Loucy (cell line): ENCODE measurements around the gene GTPBP6.
"Not testable (repeated sequence)": the region's sequence is repeated elsewhere in the genome, so short reads cannot be mapped to it uniquely, and the experiment has no call there.

Experiments
- EZH2phosphoT487 ChIP-seq: fragments of 200-600 bp; IDR thresholded peaks from 2 replicates; pipeline ENCODE4 v1.6.1; 2018; ENCODE audit warnings: antibody characterized with exemption, mild to moderate bottlenecking, moderate library complexity, borderline replicate concordance
- TF ChIP-seq, protein P1 (sequence below): fragments of 200-600 bp; sonication (generic); conservative IDR thresholded peaks from 2 replicates; pipeline ENCODE4 v1.5.1; 2014; ENCODE audit warnings: mild to moderate bottlenecking, antibody characterized with exemption, low read length

DNA sequence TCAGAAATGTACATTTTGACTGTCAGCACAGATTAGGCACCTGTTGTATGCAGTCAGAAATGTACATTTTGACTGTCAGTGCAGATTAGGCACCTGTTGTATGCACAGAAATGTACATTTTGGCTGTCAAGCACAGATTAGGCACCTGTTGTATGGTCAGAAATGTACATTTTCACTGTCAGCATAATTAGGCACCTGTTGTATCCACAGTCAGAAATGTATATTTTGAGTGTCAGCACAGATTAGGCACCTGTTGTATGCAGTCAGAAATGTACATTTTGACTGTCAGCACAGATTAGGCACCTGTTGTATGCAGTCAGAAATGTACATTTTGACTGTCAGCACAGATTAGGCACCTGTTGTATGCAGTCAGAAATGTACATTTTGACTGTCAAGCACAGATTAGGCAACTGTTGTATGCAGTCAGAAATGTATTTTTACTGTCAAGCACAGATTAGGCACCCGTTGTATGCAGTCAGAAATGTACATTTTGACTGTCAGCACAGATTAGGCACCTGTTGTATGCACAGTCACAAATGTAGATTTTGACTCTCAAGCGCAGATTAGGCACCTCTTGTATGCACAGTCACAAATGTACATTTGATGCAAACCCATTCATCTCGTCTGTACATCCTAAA lies 11.9 kb downstream of the GTPBP6 start:
- TF ChIP-seq, protein P1, sequence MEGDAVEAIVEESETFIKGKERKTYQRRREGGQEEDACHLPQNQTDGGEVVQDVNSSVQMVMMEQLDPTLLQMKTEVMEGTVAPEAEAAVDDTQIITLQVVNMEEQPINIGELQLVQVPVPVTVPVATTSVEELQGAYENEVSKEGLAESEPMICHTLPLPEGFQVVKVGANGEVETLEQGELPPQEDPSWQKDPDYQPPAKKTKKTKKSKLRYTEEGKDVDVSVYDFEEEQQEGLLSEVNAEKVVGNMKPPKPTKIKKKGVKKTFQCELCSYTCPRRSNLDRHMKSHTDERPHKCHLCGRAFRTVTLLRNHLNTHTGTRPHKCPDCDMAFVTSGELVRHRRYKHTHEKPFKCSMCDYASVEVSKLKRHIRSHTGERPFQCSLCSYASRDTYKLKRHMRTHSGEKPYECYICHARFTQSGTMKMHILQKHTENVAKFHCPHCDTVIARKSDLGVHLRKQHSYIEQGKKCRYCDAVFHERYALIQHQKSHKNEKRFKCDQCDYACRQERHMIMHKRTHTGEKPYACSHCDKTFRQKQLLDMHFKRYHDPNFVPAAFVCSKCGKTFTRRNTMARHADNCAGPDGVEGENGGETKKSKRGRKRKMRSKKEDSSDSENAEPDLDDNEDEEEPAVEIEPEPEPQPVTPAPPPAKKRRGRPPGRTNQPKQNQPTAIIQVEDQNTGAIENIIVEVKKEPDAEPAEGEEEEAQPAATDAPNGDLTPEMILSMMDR, result not testable (repeated sequence)
- TF ChIP-seq EZH2phosphoT487, result not testable (repeated sequence)
